K562 (cell line): Measurements from ENCODE around the gene ATXN3L. TPM values are rescaled to one million over a fixed set of nuclear protein-coding genes. Genes with fewer than 3 reads are reported as not detected.

ENCODE experiments used
- ATAC-seq: fragments of 200-7000 bp; cut with Tn5 transposase; 3 replicates; pipeline ENCODE4 v1.9.1; 2020; ENCODE audit warnings: moderate library complexity
- BruUV-seq: library from RNA; stranded (reverse); fragments of 400-500 nt; replicated peaks from 2 replicates; lab custom pipeline; 2021; lab: Mats Ljungman, UMichigan
- CTCF ChIA-PET: fragments of 300-600 bp; formaldehyde crosslinking; extraction: SDS; loops from one replicate; lab custom pipeline; 2021; ENCODE audit warnings: low intra/inter-chr PET ratio; lab: Yijun Ruan, JAX
- POLR2A ChIA-PET: fragments of 300-600, 350-650 bp; sonication (Branson Sonifier 250); formaldehyde crosslinking; extraction: SDS; loops from one replicate; lab custom pipeline; 2021; ENCODE audit warnings: antibody characterized with exemption, inconsistent platforms; lab: Yijun Ruan, JAX
- DNase-seq, 4 experiments: peaks; one replicate each; pipeline versions ENCODE4 v3.0.0 to v3.0.0-alpha.2; 2011 to 2018; ENCODE audit warnings: low spot score in 3 of 4, mixed read lengths in 3 of 4; ENCODE audit errors: extremely low read depth in 1 of 4
- FAIRE-seq: peaks from 2 replicates; lab custom pipeline; 2011; peaks lifted over from hg19 to GRCh38; lab: Jason Lieb, UNC
- H2AFZ ChIP-seq: 2 replicates; pipeline ENCODE4 v1.6.0; 2011; ENCODE audit warnings: low read depth, low read length, control low read depth, inconsistent platforms
- H3K27ac ChIP-seq: fragments of 200-600 bp; 3 replicates; pipeline ENCODE4 v1.8.0; 2011; ENCODE audit warnings: low read depth, mild to moderate bottlenecking, control low read depth, inconsistent platforms, low read length, moderate library complexity, mixed read lengths; ENCODE audit errors: extremely low read depth
- H3K27me3 ChIP-seq, 2 experiments: fragments of 300-600 bp in 1 of 2; 2 replicates in 1 of 2; 3 replicates in 1 of 2; pipeline versions ENCODE4 v1.6.0 to v1.8.0; 2011; ENCODE audit warnings: inconsistent platforms in 2 of 2, low read length in 2 of 2, mild to moderate bottlenecking in 1 of 2, mixed read lengths in 1 of 2, moderate library complexity in 1 of 2; ENCODE audit not compliant: control insufficient read depth in 2 of 2, insufficient read depth in 2 of 2
- H3K36me3 ChIP-seq: fragments of 300-600 bp; 3 replicates; pipeline ENCODE4 v1.8.0; 2011; ENCODE audit warnings: mild to moderate bottlenecking, low read length, inconsistent platforms; ENCODE audit not compliant: control insufficient read depth, insufficient read depth
- H3K4me1 ChIP-seq, 2 experiments: fragments of 200-600 bp in 1 of 2; replicated peaks in 1 of 2; 2 replicates in 1 of 2; 3 replicates in 1 of 2; pipeline versions ENCODE4 v1.5.1 to v1.8.0; 2011; ENCODE audit warnings: inconsistent platforms in 2 of 2, low read length in 2 of 2, mild to moderate bottlenecking in 1 of 2, mixed read lengths in 1 of 2, moderate library complexity in 1 of 2; ENCODE audit not compliant: control insufficient read depth in 2 of 2, insufficient read depth in 2 of 2
- H3K4me2 ChIP-seq: 2 replicates; pipeline ENCODE4 v1.6.1; 2011; ENCODE audit warnings: low read length, control low read depth, inconsistent platforms, mixed read lengths; ENCODE audit not compliant: insufficient read depth
- H3K4me3 ChIP-seq: fragments of 200-600 bp; sonication (generic), shearing (Covaris generic); 2 replicates; pipeline ENCODE4 v1.5.1; 2016; ENCODE audit warnings: control low read depth, inconsistent platforms
- H3K79me2 ChIP-seq: fragments of 200-600 bp; 3 replicates; pipeline ENCODE4 v1.8.0; 2011; ENCODE audit warnings: low read length, inconsistent platforms; ENCODE audit not compliant: control insufficient read depth, insufficient read depth
- H3K9ac ChIP-seq, 2 experiments: 2 replicates each; pipeline versions ENCODE4 v1.6.0 to v1.6.1; 2011; ENCODE audit warnings: low read depth in 2 of 2, low read length in 2 of 2, control low read depth in 1 of 2, inconsistent platforms in 1 of 2, mild to moderate bottlenecking in 1 of 2, mixed read lengths in 1 of 2; ENCODE audit not compliant: insufficient read depth in 1 of 2
- H3K9me1 ChIP-seq: one replicate; pipeline ENCODE4 v1.6.0; 2011; ENCODE audit warnings: inconsistent platforms, mild to moderate bottlenecking, low read length, moderate library complexity; ENCODE audit not compliant: control insufficient read depth, insufficient read depth
- H3K9me3 ChIP-seq: replicated peaks from 2 replicates; pipeline ENCODE4 v1.5.1; 2011; ENCODE audit warnings: low read depth, low read length, inconsistent platforms; ENCODE audit not compliant: control insufficient read depth, insufficient read depth
- H4K20me1 ChIP-seq: replicated peaks from 2 replicates; pipeline ENCODE4 v1.6.1; 2011; ENCODE audit warnings: low read length, inconsistent platforms, mixed read lengths; ENCODE audit not compliant: control insufficient read depth, insufficient read depth
- ARHGAP35 ChIP-seq: fragments of 450-650 bp; IDR thresholded peaks from 2 replicates; pipeline ENCODE4 v1.6.1; 2018; ENCODE audit not compliant: partially characterized antibody
- ARID1B ChIP-seq: fragments of 450-650 bp; IDR thresholded peaks from 2 replicates; pipeline ENCODE4 v1.6.1; 2016; ENCODE audit warnings: antibody characterized with exemption, mild to moderate bottlenecking, inconsistent platforms
- CBX3 ChIP-seq, 2 experiments: IDR thresholded peaks; 1 replicate in 1 of 2; 2 replicates in 1 of 2; pipeline ENCODE4 v1.6.1; 2012; ENCODE audit warnings: inconsistent platforms in 2 of 2, low read length in 2 of 2, borderline replicate concordance in 1 of 2, control low read depth in 1 of 2
- CTBP1 ChIP-seq: fragments of 450-650 bp; IDR thresholded peaks from 2 replicates; pipeline ENCODE4 v1.6.1; 2016; ENCODE audit warnings: borderline replicate concordance
- DACH1 ChIP-seq: fragments of 450-650 bp; IDR thresholded peaks from 2 replicates; pipeline ENCODE4 v1.6.1; 2018; ENCODE audit not compliant: partially characterized antibody
- DDX20 ChIP-seq: fragments of 450-650 bp; IDR thresholded peaks from 2 replicates; pipeline ENCODE4 v1.6.1; 2016; ENCODE audit warnings: missing genetic modification characterization, low read depth, mild to moderate bottlenecking, missing compliant biosample characterization, moderate library complexity
- EP300 ChIP-seq: IDR thresholded peaks from 2 replicates; pipeline ENCODE4 v1.6.1; 2012; ENCODE audit warnings: low read length, improper control_type of control experiment
- GABPA ChIP-seq: fragments of 200-800 bp; sonication (Bioruptor generic); conservative IDR thresholded peaks from 2 replicates; pipeline ENCODE4 v1.6.1; 2016; ENCODE audit warnings: low read depth, missing genetic modification characterization, missing compliant biosample characterization
- HINFP ChIP-seq: fragments of 450-650 bp; conservative IDR thresholded peaks from 2 replicates; pipeline ENCODE4 v1.6.1; 2016; ENCODE audit warnings: missing genetic modification characterization, low read depth, mild to moderate bottlenecking, control low read depth, missing compliant biosample characterization
- HIVEP1 ChIP-seq: fragments of 250-450 bp; sonication (Bioruptor Pico); IDR thresholded peaks from 2 replicates; pipeline ENCODE4 v1.4.0; 2020; ENCODE audit warnings: mild to moderate bottlenecking
- KDM5B ChIP-seq: fragments of 200-600 bp; sonication (generic); IDR thresholded peaks from 2 replicates; pipeline ENCODE4 v1.6.1; 2012; ENCODE audit warnings: low read depth, mild to moderate bottlenecking, moderate library complexity, low read length, control low read depth, inconsistent platforms; ENCODE audit not compliant: insufficient replicate concordance
- L3MBTL2 ChIP-seq: fragments of 450-650 bp; IDR thresholded peaks from 2 replicates; pipeline ENCODE4 v1.6.1; 2016; ENCODE audit warnings: mild to moderate bottlenecking, moderate library complexity
- LARP7 ChIP-seq: fragments of 450-650 bp; IDR thresholded peaks from 2 replicates; pipeline ENCODE4 v1.6.1; 2016
- MTA2 ChIP-seq: fragments of 450-650 bp; IDR thresholded peaks from 2 replicates; pipeline ENCODE4 v1.6.1; 2016; ENCODE audit warnings: low read depth
- MTA3 ChIP-seq: fragments of 450-650 bp; formaldehyde crosslinking; IDR thresholded peaks from 2 replicates; pipeline ENCODE4 v1.6.1; 2017; ENCODE audit warnings: mild to moderate bottlenecking, borderline replicate concordance
- PPARD ChIP-seq: fragments of 250-450 bp; sonication (Bioruptor Pico); IDR thresholded peaks from 2 replicates; pipeline ENCODE4 v1.8.0; 2022; ENCODE audit warnings: inconsistent platforms, mild to moderate bottlenecking, moderate library complexity
- PURB ChIP-seq: sonication (generic); formaldehyde crosslinking; IDR thresholded peaks from 2 replicates; pipeline ENCODE4 v1.9.0; 2021; ENCODE audit warnings: low read depth, mild to moderate bottlenecking, missing genetic modification reagents
- RBM34 ChIP-seq: fragments of 200-400 bp; formaldehyde crosslinking; IDR thresholded peaks from 2 replicates; pipeline ENCODE4 v1.6.1; 2018; ENCODE audit warnings: low read length, borderline replicate concordance; ENCODE audit not compliant: insufficient read depth
- SNRNP70 ChIP-seq: fragments of 200-400 bp; formaldehyde crosslinking; optimal IDR thresholded peaks from 2 replicates; pipeline ENCODE3; 2017; ENCODE audit warnings: low read depth, low read length
- TARDBP ChIP-seq: fragments of 450-650 bp; IDR thresholded peaks from 2 replicates; pipeline ENCODE4 v1.6.1; 2016
- ZNF197 ChIP-seq: fragments of 200-800 bp; sonication (Bioruptor generic); IDR thresholded peaks from 2 replicates; pipeline ENCODE4 v1.6.1; 2016; ENCODE audit warnings: low read depth, missing genetic modification characterization, missing compliant biosample characterization
- ZNF224 ChIP-seq: sonication (generic); formaldehyde crosslinking; IDR thresholded peaks from 2 replicates; pipeline ENCODE4 v1.8.0; 2022; ENCODE audit warnings: mild to moderate bottlenecking, missing genetic modification reagents
- ZNF644 ChIP-seq: fragments of 200-800 bp; sonication (Bioruptor generic); IDR thresholded peaks from 2 replicates; pipeline ENCODE4 v1.6.1; 2016; ENCODE audit warnings: low read depth, missing genetic modification characterization, missing compliant biosample characterization
- ZNF830 ChIP-seq: fragments of 250-450 bp; sonication (Bioruptor Pico); IDR thresholded peaks from 2 replicates; pipeline ENCODE4 v1.5.0; 2021; ENCODE audit warnings: mild to moderate bottlenecking
- WGBS: fragments of 100-300 bp; shearing (Covaris generic); methylation state at CpG from one replicate; pipeline ENCODE4 v1.1.6; 2016; ENCODE audit warnings: low coverage, mixed read lengths; ENCODE audit not compliant: insufficient coverage; ENCODE audit errors: missing lambda C conversion rate; 5-methylcytosine and 5-hydroxymethylcytosine counted together
- in situ Hi-C: fragments of 300-500 bp; cut with MboI; formaldehyde crosslinking; loops from 4 replicates; pipeline ENCODE4 v1.15.0; 2018; ENCODE audit warnings: inconsistent platforms, mixed read lengths
- intact Hi-C: fragments of 100-400 bp; cut with micrococcal nuclease; formaldehyde crosslinking; loops from 2 replicates; pipeline ENCODE4 v1.14.2; 2022
- polyA plus RNA-seq, 8 experiments: library from polyadenylated mRNA; depleted of rRNA in 4 of 8; stranded (reverse) in 5 of 8; unstranded in 3 of 8; fragments of >200 nt; fragmentation: Nextera tagmentation in 2 of 8; fragmentation: Illumina TruSeq in 1 of 8; extraction: Ambion mirVana in 2 of 8; extraction: Trizol in 1 of 8; gene quantifications; 2 replicates each; pipeline versions ENCODE4 v1.2.1 to v1.2.3, GENCODE V29; 2011 to 2014; ENCODE audit warnings: inconsistent platforms in 1 of 8, missing spikeins in 1 of 8
- total RNA-seq, 7 experiments: library from RNA; depleted of rRNA in 6 of 7; stranded (reverse); fragments of >200 nt in 6 of 7; fragmentation: Illumina TruSeq in 2 of 7; extraction: Trizol in 2 of 7; gene quantifications; 2 replicates each; pipeline versions ENCODE4 v1.2.1 to v1.2.3, GENCODE V29; 2011 to 2021; ENCODE audit warnings: low replicate concordance in 1 of 7

Gene ATXN3L
- total and polyA plus RNA-seq, 9 of the 15 experiments (the other 6 are each of a cell fraction or from before 2014, with no cell fraction given): 0.04 to 0.31 TPM; not detected in 7

GRCh38 chrX:13309631-13310030 is 10.2 kb downstream of the ATXN3L start:
- no peaks in the 10 kb centered on the region for H3K4me1 ChIP-seq
- WGBS: 64% methylated on average over 2 of the region's 3 CpGs
- POLR2A ChIA-PET: no interaction called here

DNA sequence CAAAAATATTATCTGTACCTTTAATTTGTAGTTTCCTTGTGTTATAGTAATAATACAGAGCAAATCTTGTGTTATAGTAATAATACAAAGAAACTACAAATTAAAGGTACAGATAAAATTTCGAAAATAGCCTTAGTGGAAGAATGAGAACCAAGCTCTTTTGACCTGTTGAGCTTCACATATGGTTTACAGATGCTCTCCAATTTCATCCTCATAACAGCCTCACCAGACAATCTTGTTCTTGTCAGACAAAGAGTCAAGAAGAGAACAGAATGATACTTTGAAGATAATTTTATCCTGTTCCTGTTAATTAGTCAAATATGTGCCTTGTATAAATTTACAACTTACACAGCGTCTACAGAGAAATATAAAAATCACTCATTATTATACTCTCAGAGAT is 12.8 kb downstream of the ATXN3L start:
- Histone ChIP-seq H3K9ac (no peak overlapping the region), H3K9me3 (no peaks in the 10 kb centered on the region), H3K4me2 (no peak overlapping the region), H3K79me2 (peaks cover 48% of the 10 kb centered on the region), H3K9me1 (no peaks in the 10 kb centered on the region), H3K27me3 (no peaks in the 10 kb centered on the region), H3K36me3 (peaks cover 84% of the 10 kb centered on the region), H3K27ac (no peak overlapping the region), H3K4me1 (peaks cover 3 to 6% of the 10 kb centered on the region in 2 experiments; a peak in 3 of 5 replicates), H4K20me1 (no peaks in the 10 kb centered on the region), H2AFZ (no peak overlapping the region), H3K4me3 (no peak overlapping the region)
- FAIRE-seq (no peak), DNase-seq (no peak), ATAC-seq (no peak)
- intact Hi-C loops (no loop called here), in situ Hi-C loops (no loop called here)
- no TSS peak for BruUV-seq
- ChIA-PET CTCF (interaction anchor here (0.6 kb wide), 1 partner anchor 10 kb away, joined by 3 read pairs; no protein-coding TSS in a partner anchor), POLR2A (no interaction called here)
- WGBS: 77% methylated on average over 2 of the region's 2 CpGs
- TF ChIP-seq RBM34 (no peak), ZNF197 (CRISPR knock-in tag) (no peak), DDX20 (tag) (no peak), ZNF224 (CRISPR knock-in tag) (no peak), MTA3 (no peak), L3MBTL2 (no peak), DACH1 (no peak), MTA2 (no peak), ARID1B (no peak), HINFP (tag) (no peak), ZNF644 (tag) (no peak), HIVEP1 (CRISPR knock-in tag) (no peak), ZNF830 (no peak), PURB (no peak), SNRNP70 (no peak)

More at GRCh38 chrX:13309631-13310030, 10.2 kb downstream of the ATXN3L start:
- in situ Hi-C loops: no loop called here
- Histone ChIP-seq H3K27ac (no peak overlapping the region), H3K4me2 (no peak overlapping the region), H3K9me3 (no peaks in the 10 kb centered on the region), H3K36me3 (peaks cover 88% of the 10 kb centered on the region), H4K20me1 (no peaks in the 10 kb centered on the region), H2AFZ (no peak overlapping the region), H3K27me3 (no peaks in the 10 kb centered on the region), H3K9me1 (no peaks in the 10 kb centered on the region), H3K9ac (no peak overlapping the region), H3K4me3 (no peak overlapping the region), H3K79me2 (peaks cover 24% of the 10 kb centered on the region)
- TF ChIP-seq LARP7 (no peak), EP300 (no peak), CBX3 (IDR thresholded peaks at IDR 0.05; ENCODE audit: borderline replicate concordance in 1 of 2, low read length in 2 of 2) (no peak), PPARD (CRISPR knock-in tag) (no peak), TARDBP (no peak), GABPA (tag) (no peak), KDM5B (no peak), CTBP1 (no peak), ARHGAP35 (no peak)
- no peak for ATAC-seq
- DNase-seq: no peak
- BruUV-seq: no TSS peak
- intact Hi-C loops: no loop called here
- CTCF ChIA-PET: no interaction called here
- FAIRE-seq: no peak
